Measurements from ENCODE around the gene ISYNA1.

GRCh38 chr19:18477974-18478373 is 40.0 kb upstream of the ISYNA1 start:
- TF ChIP-seq CTCF (IDR thresholded peaks at IDR 0.05), result no peak
- no peak for TF ChIP-seq EZH2 (IDR thresholded peaks at IDR 0.05)
- no peak for TF ChIP-seq EZH2phosphoT487 (IDR thresholded peaks at IDR 0.05)
